ENCODE data around the gene ISM1.

ISM1 gene

DNA sequence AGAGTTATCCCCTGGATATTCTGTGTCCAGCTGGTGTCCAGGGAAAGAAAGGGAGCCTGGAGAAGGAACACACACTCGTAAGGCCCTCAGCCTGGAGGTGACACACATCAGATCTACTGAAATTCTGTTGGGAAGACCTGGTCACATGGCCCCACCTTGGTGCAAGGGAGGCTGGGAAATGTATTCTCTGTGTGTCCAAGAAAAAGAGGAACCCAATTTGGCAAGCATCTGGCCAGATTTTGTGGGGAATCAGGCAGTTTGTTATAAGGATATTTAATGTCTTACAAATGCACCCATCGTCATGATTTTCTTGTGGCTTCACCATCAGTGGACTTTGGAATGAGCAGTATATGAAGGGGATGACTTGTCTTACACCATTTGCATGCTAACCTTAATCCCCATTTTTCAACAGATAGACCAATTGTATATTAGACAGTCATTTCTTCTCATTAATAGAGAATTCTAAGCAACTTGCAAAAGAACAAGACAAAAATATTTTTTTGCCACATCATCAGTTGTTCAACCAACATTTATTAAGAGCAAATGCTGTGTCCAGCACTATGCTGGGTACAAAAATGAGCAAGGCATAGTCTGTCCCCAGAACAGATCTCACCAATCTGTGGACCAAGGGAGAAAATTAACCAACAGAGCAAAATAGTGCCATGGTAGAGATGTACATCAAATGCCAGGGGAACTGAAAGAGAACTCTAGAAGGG is 59.7 kb downstream of the ISM1 start:
- H3K9me2 ChIP-seq (ENCODE audit: low read depth, low read length) = no peaks in the 10 kb centered on the region
- no peak overlapping the region for H3K27ac ChIP-seq (ENCODE audit: low read depth, low read length, poor library complexity, severe bottlenecking)
- no peak overlapping the region for H3K4me2 ChIP-seq (ENCODE audit: low read length)
- H3K27me3 ChIP-seq (ENCODE audit: insufficient read depth, low read length) = no peaks in the 10 kb centered on the region; the same call in 1 of the 2 replicates
- H3K79me2 ChIP-seq (ENCODE audit: insufficient read depth, low read length) = no peaks in the 10 kb centered on the region
- no peaks in the 10 kb centered on the region for H3K4me1 ChIP-seq (ENCODE audit: insufficient read depth, low read length, severe bottlenecking)
- no peak overlapping the region for H3K4me3 ChIP-seq (ENCODE audit: low read depth, low read length, poor library complexity, severe bottlenecking)
- H2AFZ ChIP-seq (ENCODE audit: low read length) = no peak overlapping the region
- H4K20me1 ChIP-seq (ENCODE audit: insufficient read depth, low read length) = no peaks in the 10 kb centered on the region
- H3F3A ChIP-seq (ENCODE audit: insufficient read depth, low read length) = no peaks in the 10 kb centered on the region
- TF ChIP-seq EZH2 (IDR thresholded peaks at IDR 0.05; ENCODE audit: borderline replicate concordance, low read length) = no peak
- TF ChIP-seq, protein P1, sequence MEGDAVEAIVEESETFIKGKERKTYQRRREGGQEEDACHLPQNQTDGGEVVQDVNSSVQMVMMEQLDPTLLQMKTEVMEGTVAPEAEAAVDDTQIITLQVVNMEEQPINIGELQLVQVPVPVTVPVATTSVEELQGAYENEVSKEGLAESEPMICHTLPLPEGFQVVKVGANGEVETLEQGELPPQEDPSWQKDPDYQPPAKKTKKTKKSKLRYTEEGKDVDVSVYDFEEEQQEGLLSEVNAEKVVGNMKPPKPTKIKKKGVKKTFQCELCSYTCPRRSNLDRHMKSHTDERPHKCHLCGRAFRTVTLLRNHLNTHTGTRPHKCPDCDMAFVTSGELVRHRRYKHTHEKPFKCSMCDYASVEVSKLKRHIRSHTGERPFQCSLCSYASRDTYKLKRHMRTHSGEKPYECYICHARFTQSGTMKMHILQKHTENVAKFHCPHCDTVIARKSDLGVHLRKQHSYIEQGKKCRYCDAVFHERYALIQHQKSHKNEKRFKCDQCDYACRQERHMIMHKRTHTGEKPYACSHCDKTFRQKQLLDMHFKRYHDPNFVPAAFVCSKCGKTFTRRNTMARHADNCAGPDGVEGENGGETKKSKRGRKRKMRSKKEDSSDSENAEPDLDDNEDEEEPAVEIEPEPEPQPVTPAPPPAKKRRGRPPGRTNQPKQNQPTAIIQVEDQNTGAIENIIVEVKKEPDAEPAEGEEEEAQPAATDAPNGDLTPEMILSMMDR (IDR thresholded peaks at IDR 0.05; ENCODE audit: low read length) = no peak
- H3K9ac ChIP-seq (ENCODE audit: low read length) = no peak overlapping the region
- no peaks in the 10 kb centered on the region for H3K9me3 ChIP-seq (ENCODE audit: low read length)
- no peaks in the 10 kb centered on the region for H3K36me3 ChIP-seq (ENCODE audit: insufficient read depth, low read length)

DNA sequence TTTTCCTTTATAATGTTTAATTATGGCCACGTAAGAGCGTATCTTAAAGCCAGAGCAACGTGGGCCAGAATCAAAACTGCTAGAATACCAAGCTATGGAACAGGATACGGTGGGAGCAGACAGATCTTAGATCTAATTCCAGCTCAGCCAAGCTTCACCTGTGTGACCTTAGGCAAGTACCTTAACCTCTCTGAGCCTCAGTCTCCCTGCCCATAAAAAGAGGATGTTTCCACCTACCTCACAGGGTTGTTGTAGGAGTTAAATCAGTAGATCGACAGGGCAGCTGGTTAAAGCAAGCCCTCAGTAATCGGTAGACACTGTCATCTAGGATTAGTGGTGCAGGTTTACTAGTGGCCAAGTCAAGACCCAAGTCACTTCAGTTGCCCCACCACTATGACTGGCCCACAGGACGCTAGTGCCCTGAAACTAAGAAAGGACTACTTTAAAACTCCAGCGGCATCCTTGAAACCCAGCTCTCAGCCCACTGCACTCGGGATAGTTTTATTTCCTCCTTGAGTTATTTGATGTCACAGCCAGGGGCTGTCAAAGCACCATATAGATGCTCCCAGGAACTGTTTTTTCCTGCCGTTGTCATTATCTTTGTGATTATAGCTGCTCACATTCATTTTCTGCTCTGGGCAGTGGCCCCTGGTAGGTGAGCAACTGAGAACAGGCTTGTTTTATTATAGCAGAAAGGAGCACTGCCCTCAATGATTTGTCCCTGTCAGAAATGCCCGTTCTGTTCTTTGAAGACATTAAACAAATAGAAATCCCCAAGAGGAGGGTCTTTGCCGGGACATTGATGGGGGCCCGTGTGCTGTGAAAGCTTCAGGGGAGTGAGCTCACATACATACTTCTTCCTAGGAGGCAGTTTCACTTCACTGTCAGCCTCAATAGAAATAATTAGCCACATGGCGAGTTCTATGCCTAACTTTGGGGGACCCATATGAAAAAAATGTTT is 63.1 kb downstream of the ISM1 start:
- no peak overlapping the region for H3K27ac ChIP-seq (ENCODE audit: low read depth, low read length, poor library complexity, severe bottlenecking)
- no peak overlapping the region for H3K4me2 ChIP-seq (ENCODE audit: low read length)
- no peaks in the 10 kb centered on the region for H3K9me3 ChIP-seq (ENCODE audit: low read length)
- TF ChIP-seq, protein P1 (IDR thresholded peaks at IDR 0.05; ENCODE audit: low read length) = no peak
- H3K9me2 ChIP-seq (ENCODE audit: low read depth, low read length) = no peaks in the 10 kb centered on the region
- H3K4me1 ChIP-seq (ENCODE audit: insufficient read depth, low read length, severe bottlenecking) = no peaks in the 10 kb centered on the region
- H3F3A ChIP-seq (ENCODE audit: insufficient read depth, low read length) = no peaks in the 10 kb centered on the region
- no peak overlapping the region for H3K9ac ChIP-seq (ENCODE audit: low read length)
- H2AFZ ChIP-seq (ENCODE audit: low read length) = no peak overlapping the region
- H3K4me3 ChIP-seq (ENCODE audit: low read depth, low read length, poor library complexity, severe bottlenecking) = no peak overlapping the region
- no peaks in the 10 kb centered on the region for H4K20me1 ChIP-seq (ENCODE audit: insufficient read depth, low read length)
- H3K27me3 ChIP-seq (ENCODE audit: insufficient read depth, low read length) = no peaks in the 10 kb centered on the region
- no peaks in the 10 kb centered on the region for H3K79me2 ChIP-seq (ENCODE audit: insufficient read depth, low read length)
- H3K36me3 ChIP-seq (ENCODE audit: insufficient read depth, low read length) = no peaks in the 10 kb centered on the region

DNA sequence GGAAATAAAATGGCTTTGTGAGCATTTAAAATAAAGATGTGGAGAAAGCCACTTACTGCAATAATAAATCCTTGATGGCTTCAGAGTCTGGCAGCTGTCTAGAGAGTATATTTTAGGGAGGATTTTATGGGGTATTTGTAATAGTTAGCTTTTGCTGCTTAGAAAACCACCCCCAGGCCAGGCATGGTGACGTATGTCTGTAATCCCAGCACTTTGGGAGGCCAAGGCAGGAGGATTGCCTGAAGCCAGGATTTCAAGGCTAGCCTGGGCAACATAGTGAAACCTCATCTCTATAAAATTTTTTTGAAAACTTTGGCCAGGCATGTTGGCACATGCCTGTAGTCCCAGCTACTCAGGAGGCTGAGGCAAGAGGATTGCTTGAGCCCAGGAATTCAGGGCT is 63.8 kb downstream of the ISM1 start:
- H3K4me2 ChIP-seq (ENCODE audit: low read length) = no peak overlapping the region
- no peaks in the 10 kb centered on the region for H3K36me3 ChIP-seq (ENCODE audit: insufficient read depth, low read length)
- H3K79me2 ChIP-seq (ENCODE audit: insufficient read depth, low read length) = no peaks in the 10 kb centered on the region
- H3K9ac ChIP-seq (ENCODE audit: low read length) = no peak overlapping the region
- no peak overlapping the region for H2AFZ ChIP-seq (ENCODE audit: low read length)
- no peaks in the 10 kb centered on the region for H3K27me3 ChIP-seq (ENCODE audit: insufficient read depth, low read length)
- no peak for TF ChIP-seq EZH2 (IDR thresholded peaks at IDR 0.05; ENCODE audit: borderline replicate concordance, low read length)
- TF ChIP-seq, protein P1 (IDR thresholded peaks at IDR 0.05; ENCODE audit: low read length) = no peak
- no peaks in the 10 kb centered on the region for H4K20me1 ChIP-seq (ENCODE audit: insufficient read depth, low read length)
- no peaks in the 10 kb centered on the region for H3K9me2 ChIP-seq (ENCODE audit: low read depth, low read length)
- no peaks in the 10 kb centered on the region for H3K9me3 ChIP-seq (ENCODE audit: low read length)
- no peaks in the 10 kb centered on the region for H3K4me1 ChIP-seq (ENCODE audit: insufficient read depth, low read length, severe bottlenecking)
- no peak overlapping the region for H3K4me3 ChIP-seq (ENCODE audit: low read depth, low read length, poor library complexity, severe bottlenecking)
- H3F3A ChIP-seq (ENCODE audit: insufficient read depth, low read length) = no peaks in the 10 kb centered on the region
- H3K27ac ChIP-seq (ENCODE audit: low read depth, low read length, poor library complexity, severe bottlenecking) = no peak overlapping the region
